GM08714 (cell line): ENCODE data around the gene ZNF148.
A peak's percentile ranks its signal among the peaks of the same experiment; 100 is the strongest.
"Not testable (repeated sequence)": the region's sequence is repeated elsewhere in the genome, so short reads cannot be mapped to it uniquely, and the experiment has no call there.

Experiments
- H3K4me3 ChIP-seq: fragments of 200-500 bp; sonication (Bioruptor generic); 2 replicates; pipeline ENCODE4 v1.5.1; 2014; ENCODE audit warnings: mild to moderate bottlenecking, low read length, inconsistent platforms
- ZNF274 ChIP-seq: IDR thresholded peaks from 2 replicates; pipeline ENCODE4 v1.6.1; 2012; ENCODE audit warnings: mild to moderate bottlenecking, low read depth, low read length

The ZNF148 gene

GRCh38 chr3:125357032-125357658 lies 18.0 kb downstream of the ZNF148 start:
- peak overlapping the region; percentile 60 for H3K4me3 ChIP-seq
- no peak for TF ChIP-seq ZNF274

DNA sequence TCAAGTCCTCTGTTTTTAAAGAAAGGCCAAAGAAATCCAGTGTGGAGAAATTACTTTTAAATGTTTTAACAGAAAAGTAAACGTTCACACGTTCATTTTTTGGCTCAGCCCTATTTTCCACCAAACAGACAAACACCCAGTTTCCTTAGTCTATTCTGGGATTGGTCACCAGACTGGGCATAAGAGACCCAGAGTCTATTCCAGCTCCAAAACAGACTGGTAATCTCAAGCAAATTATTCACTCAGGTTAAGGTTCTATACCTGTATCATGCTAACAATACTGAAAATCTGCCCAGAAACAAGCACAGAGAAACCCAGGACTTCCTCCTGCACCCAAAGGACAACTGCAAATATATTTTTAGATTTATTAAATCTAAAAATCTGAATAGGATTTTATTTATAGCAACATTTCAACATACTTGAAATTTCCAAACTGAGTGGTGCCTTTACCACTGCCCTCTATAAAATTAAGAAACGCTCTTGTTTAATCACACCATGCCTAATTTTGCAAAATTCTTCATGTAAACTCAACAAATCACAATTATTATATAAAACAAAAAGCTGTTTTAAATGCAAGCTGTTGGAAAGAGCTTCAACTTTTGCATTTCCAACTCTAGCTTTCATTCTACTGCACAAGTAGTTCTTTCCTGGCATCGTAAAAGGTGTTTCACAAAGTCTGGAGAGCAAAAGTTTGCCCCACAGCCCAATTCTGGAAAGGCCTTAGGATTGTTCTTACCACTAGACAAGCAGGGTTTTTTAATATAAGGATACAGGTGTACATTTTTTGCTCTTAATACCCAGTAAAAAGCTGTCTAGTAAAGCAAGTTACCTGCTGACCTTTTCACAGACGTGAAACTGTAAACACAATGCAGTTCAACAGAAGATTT lies 18.7 kb downstream of the ZNF148 start:
- no peak for TF ChIP-seq ZNF274
- H3K4me3 ChIP-seq, result peak overlapping the region; percentile 60

GRCh38 chr3:125353659-125354058 lies 21.5 kb downstream of the ZNF148 start:
- no peak overlapping the region for H3K4me3 ChIP-seq
- TF ChIP-seq ZNF274, result no peak

GRCh38 chr3:125353128-125353527 lies 22.0 kb downstream of the ZNF148 start:
- H3K4me3 ChIP-seq, result no peak overlapping the region
- TF ChIP-seq ZNF274, result no peak

DNA sequence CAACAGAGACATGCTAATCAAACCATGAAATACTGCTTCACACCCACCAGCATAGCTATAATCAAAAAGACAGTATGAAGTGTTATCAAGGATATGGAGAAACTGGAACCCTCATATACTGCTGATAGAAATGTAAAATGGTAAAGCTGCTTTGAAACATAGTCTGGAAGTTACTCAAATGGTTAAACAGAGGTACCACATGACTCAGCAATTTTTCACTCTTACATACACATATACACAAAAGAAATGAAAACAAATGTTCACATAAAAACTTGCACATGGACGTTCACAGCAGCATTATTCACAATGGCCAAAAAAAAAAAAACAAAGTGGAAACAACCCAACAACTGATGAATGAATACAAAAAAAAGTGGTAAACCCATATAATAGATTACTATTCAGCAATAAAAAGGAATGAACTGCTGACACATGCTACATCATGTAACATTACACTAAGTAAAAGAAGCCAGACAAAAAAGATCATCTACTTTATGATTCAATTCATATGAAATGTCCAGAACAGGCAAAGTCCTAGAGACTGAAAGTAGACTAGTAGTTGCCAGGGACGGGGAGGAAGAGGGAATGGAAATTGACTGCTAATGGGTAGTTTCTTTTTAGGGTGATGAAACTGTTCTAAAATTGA lies 23.2 kb downstream of the ZNF148 start:
- H3K4me3 ChIP-seq, result no peak overlapping the region
- no peak for TF ChIP-seq ZNF274

DNA sequence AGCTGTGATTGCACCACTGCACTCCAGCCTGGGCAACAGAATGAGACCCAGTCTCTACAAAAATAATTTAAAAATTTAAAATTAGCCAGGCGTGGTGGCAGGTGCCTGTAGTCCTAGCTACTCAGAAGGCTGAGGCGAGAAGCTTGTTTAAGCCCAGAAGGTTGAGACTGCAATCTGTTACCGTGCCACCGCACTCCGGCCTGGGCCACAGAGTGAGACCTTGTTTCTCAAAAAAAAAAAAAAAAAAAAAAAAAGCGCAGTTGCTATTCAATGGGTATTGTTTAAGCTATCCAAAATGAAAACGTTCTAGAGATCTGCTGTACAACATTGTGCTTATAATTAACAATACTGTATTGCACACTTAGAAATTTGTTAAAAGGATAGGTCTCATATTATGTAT lies 24.0 kb downstream of the ZNF148 start:
- H3K4me3 ChIP-seq, result no peak overlapping the region
- TF ChIP-seq ZNF274, result no peak

DNA sequence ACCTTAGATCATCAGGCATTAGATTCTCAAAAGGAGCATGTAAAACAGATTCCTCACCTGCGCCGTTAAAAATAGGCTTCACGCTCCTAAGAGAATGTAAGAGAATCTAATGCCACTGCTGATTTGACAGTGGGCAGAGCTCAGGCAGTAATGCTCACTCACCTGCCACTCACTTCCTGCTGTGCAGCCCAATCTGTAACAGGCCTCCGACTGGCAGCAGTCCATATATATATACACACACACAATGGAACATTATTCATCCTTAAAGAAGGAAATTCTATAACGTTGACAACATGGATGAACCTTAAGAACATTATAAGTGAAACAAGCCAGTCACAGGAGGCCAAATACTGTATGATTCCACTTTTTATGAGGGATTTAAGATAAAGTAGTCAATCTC lies 24.5 kb downstream of the ZNF148 start:
- no peak for TF ChIP-seq ZNF274
- no peak overlapping the region for H3K4me3 ChIP-seq

DNA sequence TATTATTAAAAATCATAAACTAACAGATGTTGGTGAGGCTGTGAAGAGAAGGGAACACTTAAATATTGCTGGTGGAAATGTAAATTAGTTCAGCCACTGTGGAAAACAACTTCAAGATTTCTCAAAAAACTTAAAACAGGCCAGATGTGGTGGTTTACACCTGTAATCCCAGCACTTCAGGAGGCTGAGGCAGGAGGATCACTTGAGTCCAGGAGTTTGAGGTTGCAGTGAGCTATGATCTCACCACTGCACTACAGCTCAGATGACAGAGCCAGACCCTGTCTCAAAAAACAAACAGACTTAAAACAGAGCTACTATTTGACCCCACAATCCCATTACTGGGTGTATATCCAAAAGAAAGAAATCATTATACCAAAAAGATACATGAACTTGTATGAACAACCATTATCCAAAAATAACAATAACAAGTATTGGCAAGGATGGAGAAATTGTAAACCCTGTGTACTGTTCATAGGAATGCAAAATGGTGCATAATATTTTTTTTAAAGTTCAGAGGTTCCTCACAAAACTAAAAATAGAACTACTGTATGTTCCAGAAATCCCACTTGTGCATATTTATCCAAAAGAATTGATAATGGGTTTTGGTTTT lies 25.5 kb downstream of the ZNF148 start:
- TF ChIP-seq ZNF274, result no peak
- H3K4me3 ChIP-seq, result no peak overlapping the region

GRCh38 chr3:125349055-125349454 lies 26.1 kb downstream of the ZNF148 start:
- no peak for TF ChIP-seq ZNF274
- no peak overlapping the region for H3K4me3 ChIP-seq

- not testable (repeated sequence) for H3K4me3 ChIP-seq
Measured at GRCh38 chr3:125343367-125343766, 31.8 kb downstream of the ZNF148 start.

DNA sequence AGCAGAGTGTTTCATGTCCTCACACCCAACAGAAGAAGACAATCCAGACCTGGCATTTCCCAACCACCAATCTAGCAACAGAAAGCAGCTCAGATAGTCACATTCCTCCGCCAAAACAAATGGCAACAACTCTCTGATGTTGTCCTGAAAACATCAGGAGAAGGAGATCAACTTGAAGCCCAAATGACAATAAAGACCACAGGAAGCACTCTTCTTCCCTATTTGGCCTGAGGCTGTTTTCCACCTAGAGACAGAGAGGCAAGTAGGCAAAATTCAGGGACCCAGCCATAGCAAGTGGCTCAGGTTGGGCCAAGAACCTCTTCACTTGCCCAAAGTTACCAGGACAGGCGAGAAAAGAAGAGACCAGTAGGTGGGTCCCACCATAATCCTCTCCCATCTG lies 35.0 kb downstream of the ZNF148 start:
- no peak for TF ChIP-seq ZNF274
- no peak overlapping the region for H3K4me3 ChIP-seq

GRCh38 chr3:125337506-125337905 lies 37.6 kb downstream of the ZNF148 start:
- no peak overlapping the region for H3K4me3 ChIP-seq
- TF ChIP-seq ZNF274, result no peak

DNA sequence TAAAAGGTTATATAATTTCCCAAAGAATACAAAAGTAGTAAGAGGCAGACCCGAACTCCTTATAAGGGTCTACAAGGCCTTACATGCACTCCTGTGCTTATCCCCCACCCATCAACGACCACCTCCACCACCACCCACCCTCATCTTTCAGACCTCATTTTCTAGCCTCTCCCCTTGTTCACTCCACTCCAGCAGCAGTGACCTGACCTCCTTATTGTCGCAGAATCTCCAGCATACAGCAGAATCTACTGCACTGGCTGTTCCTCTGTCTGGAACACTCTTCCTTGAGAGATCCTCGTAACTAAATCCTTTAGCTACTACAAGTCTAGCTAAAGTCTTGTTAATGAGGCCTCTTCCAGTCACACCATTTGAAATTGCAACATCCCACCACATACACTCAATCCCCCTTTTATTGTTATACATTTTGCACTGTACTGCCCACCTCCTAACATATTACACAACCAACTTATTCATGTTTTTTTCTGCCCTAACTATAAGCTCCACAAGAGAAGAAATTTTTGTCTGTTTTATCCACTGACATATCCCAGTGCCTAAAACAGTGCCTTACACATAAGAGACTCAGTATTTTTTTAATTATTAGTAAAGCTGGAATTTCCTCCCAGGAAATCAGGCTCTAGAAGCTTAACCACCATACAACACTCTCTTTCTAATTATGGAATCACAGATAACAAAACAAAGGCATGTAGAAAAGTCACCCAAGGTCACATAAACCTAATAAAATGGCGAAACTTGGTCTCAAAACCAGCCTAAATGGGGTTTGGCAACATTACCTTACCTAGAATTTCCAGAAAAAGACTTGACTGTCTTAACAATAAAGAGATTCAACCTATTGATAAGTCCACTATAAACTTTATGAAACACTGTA lies 40.2 kb downstream of the ZNF148 start:
- H3K4me3 ChIP-seq, result no peak overlapping the region
- TF ChIP-seq ZNF274, result no peak

DNA sequence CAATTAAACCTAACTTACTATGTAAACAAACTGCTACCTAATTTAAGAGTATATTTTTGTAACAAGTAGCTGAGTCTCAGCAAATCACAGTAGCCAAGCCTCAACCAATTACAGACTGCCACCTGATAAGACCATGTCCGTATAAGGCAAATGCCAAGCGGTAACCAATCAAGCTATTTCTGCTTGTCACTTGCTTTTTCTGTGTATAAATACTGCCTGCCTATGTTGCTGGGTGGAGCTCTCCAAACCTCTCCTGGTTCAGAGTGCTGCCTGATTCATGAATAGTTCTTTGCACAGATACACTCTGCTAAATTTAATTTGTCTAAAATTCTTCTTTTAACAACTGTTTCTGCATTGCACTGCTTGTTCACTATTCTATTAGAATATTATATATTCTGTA lies 42.6 kb downstream of the ZNF148 start:
- TF ChIP-seq ZNF274, result no peak
- H3K4me3 ChIP-seq, result no peak overlapping the region
